Psoas muscle (tissue), 8 donors: ENCODE data around the gene PCSK4. TPM values are rescaled to one million over a fixed set of nuclear protein-coding genes. Genes with fewer than 3 reads are reported as not detected.
A peak's percentile ranks its signal among the peaks of the same experiment; 100 is the strongest.

Experiments
- ATAC-seq, 4 donors: fragments of 200-7000 bp; cut with Tn5 transposase; one replicate each; pipeline ENCODE4 v1.9.1; 2020; ENCODE audit warnings: moderate library complexity in 3 of 4, mild to moderate bottlenecking in 2 of 4
- DNase-seq, 2 donors: peaks; one replicate each; pipeline ENCODE4 v3.0.0-alpha.2; 2020
- H3K27ac ChIP-seq: fragments of 200-600 bp; one replicate; pipeline ENCODE4 v1.8.0; 2022
- H3K27me3 ChIP-seq, 3 donors: fragments of 200-600 bp in 1 of 3; one replicate each; pipeline versions ENCODE4 v1.6.1 to v1.8.0; 2013 to 2022; ENCODE audit warnings: low read length in 2 of 3, mild to moderate bottlenecking in 2 of 3, moderate library complexity in 1 of 3; ENCODE audit not compliant: insufficient read depth in 3 of 3
- H3K36me3 ChIP-seq, 2 donors: fragments of 200-600 bp in 1 of 2; one replicate each; pipeline versions ENCODE4 v1.6.1 to v1.8.0; 2013 to 2022; ENCODE audit warnings: low read depth in 1 of 2, mild to moderate bottlenecking in 1 of 2, moderate library complexity in 1 of 2; ENCODE audit not compliant: insufficient read depth in 1 of 2
- H3K4me1 ChIP-seq: fragments of 200-600 bp; one replicate; pipeline ENCODE4 v1.8.0; 2022
- H3K4me3 ChIP-seq: fragments of 200-600 bp; one replicate; pipeline ENCODE4 v1.8.0; 2022; ENCODE audit warnings: mild to moderate bottlenecking
- H3K9me3 ChIP-seq: fragments of 200-600 bp; one replicate; pipeline ENCODE4 v1.8.0; 2022
- WGBS, 3 donors: extraction: QIAGEN DNeasy Blood & Tissue Kit; methylation state at CpG; one replicate each; pipeline versions ENCODE4 v1.1.6 to v1.1.7; 2013; 5-methylcytosine and 5-hydroxymethylcytosine counted together
- intact Hi-C, 2 donors: fragments of 100-400 bp; cut with DNase I; formaldehyde crosslinking; loops; one replicate each; pipeline versions ENCODE4 v1.11.0 to v1.14.2; 2022
- polyA plus RNA-seq, 3 donors: library from polyadenylated mRNA; stranded (reverse); fragments of 200-250 nt; gene quantifications; one replicate each; pipeline ENCODE4 v1.2.3, GENCODE V29; 2013
- total RNA-seq, 4 donors: library from RNA; stranded (reverse); fragmentation: NEBNext Ultra II Directional in 2 of 4; extraction: Animal tissue kit (Norgen Biotek cat#: 25700) in 2 of 4; gene quantifications; one replicate each; pipeline versions ENCODE4 v1.2.1 to v1.2.4, GENCODE V29; 2021 to 2023
- TF ChIP-seq, protein P1 (sequence below): fragments of 200-600 bp; IDR thresholded peaks from one replicate; pipeline ENCODE4 v1.8.0; 2022; ENCODE audit warnings: antibody characterized with exemption
- donor health status: healthy with polysubstance abuse.
- donor health status: DM: no; HTN: no; CAD: no; lungs with moderate emphysema.
- donor health status: Bipolar disorder and iron deficiency.
- donor health status: healthy.
- donor health status: DM: yes; HTN: yes; CAD: no.
- donor health status: DM: no; HTN: no; CAD: no.
- donor health status: DM: no; HTN: no; CAD: no.
- donor health status: DM: yes; HTN: yes; CAD: no.

The PCSK4 gene
- total and polyA plus RNA-seq, 7 donors = 0.57 to 1.5 (median 0.89) TPM

GRCh38 chr19:1474011-1474764, 16.0 kb downstream of the PCSK4 start:
- ATAC-seq = peak; percentile 35 to 52 (median 42)
- TF ChIP-seq, protein P1, sequence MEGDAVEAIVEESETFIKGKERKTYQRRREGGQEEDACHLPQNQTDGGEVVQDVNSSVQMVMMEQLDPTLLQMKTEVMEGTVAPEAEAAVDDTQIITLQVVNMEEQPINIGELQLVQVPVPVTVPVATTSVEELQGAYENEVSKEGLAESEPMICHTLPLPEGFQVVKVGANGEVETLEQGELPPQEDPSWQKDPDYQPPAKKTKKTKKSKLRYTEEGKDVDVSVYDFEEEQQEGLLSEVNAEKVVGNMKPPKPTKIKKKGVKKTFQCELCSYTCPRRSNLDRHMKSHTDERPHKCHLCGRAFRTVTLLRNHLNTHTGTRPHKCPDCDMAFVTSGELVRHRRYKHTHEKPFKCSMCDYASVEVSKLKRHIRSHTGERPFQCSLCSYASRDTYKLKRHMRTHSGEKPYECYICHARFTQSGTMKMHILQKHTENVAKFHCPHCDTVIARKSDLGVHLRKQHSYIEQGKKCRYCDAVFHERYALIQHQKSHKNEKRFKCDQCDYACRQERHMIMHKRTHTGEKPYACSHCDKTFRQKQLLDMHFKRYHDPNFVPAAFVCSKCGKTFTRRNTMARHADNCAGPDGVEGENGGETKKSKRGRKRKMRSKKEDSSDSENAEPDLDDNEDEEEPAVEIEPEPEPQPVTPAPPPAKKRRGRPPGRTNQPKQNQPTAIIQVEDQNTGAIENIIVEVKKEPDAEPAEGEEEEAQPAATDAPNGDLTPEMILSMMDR = no peak
- H3K36me3 ChIP-seq = peaks cover 0 to 18% of the 10 kb centered on the region in 2 donors
- intact Hi-C loops = no loop called here
- no peak overlapping the region for H3K4me3 ChIP-seq
- peaks cover 0 to 42% (median 36%) of the 10 kb centered on the region in 3 donors for H3K27me3 ChIP-seq
- H3K27ac ChIP-seq = no peak overlapping the region
- H3K4me1 ChIP-seq = peaks cover 41% of the 10 kb centered on the region
- peak in 1 of 2 donors; percentile 69 for DNase-seq
- 56 to 65% (median 56%) methylated on average over 31 of the region's 31 CpGs for WGBS, 3 donors
- no peaks in the 10 kb centered on the region for H3K9me3 ChIP-seq

DNA sequence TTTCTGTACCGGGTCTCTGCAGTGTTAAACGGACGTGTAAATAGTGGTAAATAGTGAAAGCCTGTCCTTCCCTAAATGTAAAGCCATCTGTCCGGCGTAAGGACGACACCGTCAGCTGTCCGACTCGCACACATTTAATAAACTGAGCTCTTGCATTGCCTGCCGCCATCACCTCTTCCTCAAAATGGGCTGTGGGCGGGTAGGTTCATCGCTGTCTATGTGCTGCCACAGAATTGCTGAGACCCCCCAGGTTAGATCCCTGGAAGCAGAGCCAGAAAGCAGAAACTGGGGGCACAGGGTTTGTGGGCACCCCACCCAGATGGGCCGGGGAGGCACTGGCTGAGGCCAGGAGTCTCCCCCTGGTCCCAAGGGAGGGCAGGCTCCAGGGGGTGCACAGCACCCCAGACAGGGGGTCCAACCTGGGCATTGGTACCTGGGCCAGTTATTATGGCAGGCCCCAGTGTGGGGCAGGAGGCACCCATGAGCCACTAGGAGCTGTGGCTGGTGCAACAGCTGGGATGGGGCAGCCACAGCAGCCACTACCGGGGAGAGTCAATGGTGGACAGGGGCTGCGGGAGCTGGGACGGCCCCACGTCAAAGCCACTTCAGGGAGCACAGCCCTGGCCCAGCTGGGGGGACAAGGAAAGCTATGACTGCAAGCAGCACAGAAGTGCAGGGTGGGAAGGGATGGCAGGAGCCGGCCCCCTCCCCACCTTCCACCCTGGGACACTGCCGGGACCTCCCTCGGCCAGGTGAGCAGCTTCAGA, 16.9 kb downstream of the PCSK4 start:
- DNase-seq (peak in 1 of 2 donors; percentile 49), ATAC-seq (peak in 1 of 4 donors; percentile 5)
- TF ChIP-seq, protein P1 = no peak
- Histone ChIP-seq H3K36me3 (peaks cover 0 to 18% of the 10 kb centered on the region in 2 donors), H3K4me1 (peaks cover 47% of the 10 kb centered on the region), H3K27ac (no peak overlapping the region), H3K9me3 (no peaks in the 10 kb centered on the region), H3K27me3 (peaks cover 0 to 48% (median 45%) of the 10 kb centered on the region in 3 donors), H3K4me3 (no peak overlapping the region)
- intact Hi-C loops = no loop called here
- 46 to 60% (median 51%) methylated on average over 19 to 20 of the region's 20 CpGs for WGBS, 3 donors

GRCh38 chr19:1472231-1473084, 17.7 kb downstream of the PCSK4 start:
- H3K27me3 ChIP-seq = peaks cover 0 to 56% (median 52%) of the 10 kb centered on the region in 3 donors
- ATAC-seq = no peak
- intact Hi-C loops = loop anchor here in 1 of 2 donors (1.0 kb wide), 1 partner anchor 26 kb away; no protein-coding TSS in a partner anchor
- no peak overlapping the region for H3K27ac ChIP-seq
- whole genome bisulfite sequencing, 3 donors = 33 to 34% (median 33%) methylated on average over 37 to 44 of the region's 44 CpGs
- H3K36me3 ChIP-seq = peaks cover 0 to 18% of the 10 kb centered on the region in 2 donors
- H3K4me3 ChIP-seq = no peak overlapping the region
- H3K9me3 ChIP-seq = no peaks in the 10 kb centered on the region
- H3K4me1 ChIP-seq = peaks cover 47% of the 10 kb centered on the region
- TF ChIP-seq, protein P1 = no peak
- peak in 1 of 2 donors; percentile 42 for DNase-seq

DNA sequence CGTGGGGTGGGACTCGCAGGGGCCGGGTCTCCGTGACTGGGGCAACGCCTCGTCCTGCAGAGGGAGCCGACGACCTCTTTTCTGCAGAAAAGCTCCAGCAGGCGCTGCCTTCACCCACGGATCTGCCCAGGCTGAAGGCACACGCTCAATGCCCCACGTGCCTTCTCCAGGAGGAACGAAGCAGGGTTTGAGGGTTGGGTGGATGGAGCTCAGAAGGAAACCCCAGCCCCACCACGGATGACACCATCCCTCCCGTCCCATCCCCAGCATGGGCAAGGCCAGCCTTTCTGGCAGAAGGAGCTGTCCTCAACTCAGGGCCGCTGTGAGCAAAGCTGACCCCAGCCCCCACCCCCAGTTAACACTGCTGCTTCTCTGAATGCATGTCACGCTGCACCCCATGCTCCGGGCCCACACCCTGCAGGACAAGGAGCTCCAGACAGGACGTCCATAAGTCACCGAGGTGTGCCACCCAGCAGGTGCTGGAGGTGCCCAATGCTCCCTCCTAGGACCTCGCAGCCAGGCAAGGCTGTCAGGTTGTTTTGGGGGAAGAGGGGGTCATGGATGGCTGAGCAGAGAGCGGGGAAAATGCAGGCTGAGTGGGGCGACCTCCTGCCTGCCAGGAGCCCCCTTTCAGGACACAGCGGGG, 18.5 kb downstream of the PCSK4 start:
- DNase-seq = peak in 1 of 2 donors; percentile 49
- Histone ChIP-seq H3K27ac (no peak overlapping the region), H3K36me3 (peaks cover 0 to 18% of the 10 kb centered on the region in 2 donors), H3K4me1 (peaks cover 50% of the 10 kb centered on the region), H3K4me3 (peak overlapping the region; percentile 58), H3K27me3 (peaks cover 0 to 65% (median 59%) of the 10 kb centered on the region in 3 donors), H3K9me3 (no peaks in the 10 kb centered on the region)
- intact Hi-C loops = loop anchor here in 1 of 2 donors (1.0 kb wide), 1 partner anchor 25 kb away; no protein-coding TSS in a partner anchor
- 19 to 23% (median 21%) methylated on average over 21 to 24 of the region's 24 CpGs for WGBS, 3 donors
- ATAC-seq = no peak
- TF ChIP-seq, protein P1 = no peak
